DMS53 treated with DMSO at 0.1 percent for 48 hours (cell line): ENCODE measurements around the gene TMEM51.

Source experiments
- DNase-seq: peaks from one replicate; lab custom pipeline; 2025; ENCODE audit not compliant: unreplicated experiment; lab: John Stamatoyannopoulos, UW

Gene TMEM51

DNA sequence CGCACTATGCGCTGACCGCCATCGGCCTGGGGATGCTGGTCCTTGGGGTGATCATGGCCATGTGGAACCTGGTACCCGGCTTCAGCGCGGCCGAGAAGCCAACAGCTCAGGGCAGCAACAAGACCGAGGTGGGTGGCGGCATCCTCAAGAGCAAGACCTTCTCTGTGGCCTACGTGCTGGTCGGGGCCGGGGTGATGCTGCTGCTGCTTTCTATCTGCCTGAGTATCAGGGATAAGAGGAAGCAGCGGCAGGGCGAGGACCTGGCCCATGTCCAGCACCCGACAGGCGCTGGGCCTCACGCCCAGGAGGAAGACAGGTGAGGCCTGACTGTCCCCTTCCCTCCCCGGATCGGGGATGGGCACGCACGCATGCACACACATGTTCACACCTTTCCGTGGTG, 61.6 kb downstream of the TMEM51 start:
- DNase-seq: no peak

DNA sequence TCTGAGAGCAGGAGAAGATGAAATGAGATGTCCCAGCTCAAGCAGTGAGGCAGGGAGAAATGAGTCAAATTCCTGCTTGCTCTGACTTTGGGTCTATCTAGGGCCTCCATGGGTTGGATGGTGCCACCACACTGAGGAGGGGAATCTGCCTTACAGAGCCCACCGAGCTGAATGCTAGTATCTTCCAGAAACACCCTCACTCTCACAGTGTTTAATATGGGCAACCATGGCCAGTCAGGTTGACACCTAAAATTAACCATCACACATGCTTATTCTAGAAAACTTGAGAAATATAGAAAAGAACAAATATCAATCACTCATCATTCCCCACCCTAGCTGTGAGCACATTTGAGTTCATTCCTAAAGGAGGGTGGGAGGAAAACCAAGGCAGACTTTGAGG, 64.1 kb downstream of the TMEM51 start:
- no peak for DNase-seq

DNA sequence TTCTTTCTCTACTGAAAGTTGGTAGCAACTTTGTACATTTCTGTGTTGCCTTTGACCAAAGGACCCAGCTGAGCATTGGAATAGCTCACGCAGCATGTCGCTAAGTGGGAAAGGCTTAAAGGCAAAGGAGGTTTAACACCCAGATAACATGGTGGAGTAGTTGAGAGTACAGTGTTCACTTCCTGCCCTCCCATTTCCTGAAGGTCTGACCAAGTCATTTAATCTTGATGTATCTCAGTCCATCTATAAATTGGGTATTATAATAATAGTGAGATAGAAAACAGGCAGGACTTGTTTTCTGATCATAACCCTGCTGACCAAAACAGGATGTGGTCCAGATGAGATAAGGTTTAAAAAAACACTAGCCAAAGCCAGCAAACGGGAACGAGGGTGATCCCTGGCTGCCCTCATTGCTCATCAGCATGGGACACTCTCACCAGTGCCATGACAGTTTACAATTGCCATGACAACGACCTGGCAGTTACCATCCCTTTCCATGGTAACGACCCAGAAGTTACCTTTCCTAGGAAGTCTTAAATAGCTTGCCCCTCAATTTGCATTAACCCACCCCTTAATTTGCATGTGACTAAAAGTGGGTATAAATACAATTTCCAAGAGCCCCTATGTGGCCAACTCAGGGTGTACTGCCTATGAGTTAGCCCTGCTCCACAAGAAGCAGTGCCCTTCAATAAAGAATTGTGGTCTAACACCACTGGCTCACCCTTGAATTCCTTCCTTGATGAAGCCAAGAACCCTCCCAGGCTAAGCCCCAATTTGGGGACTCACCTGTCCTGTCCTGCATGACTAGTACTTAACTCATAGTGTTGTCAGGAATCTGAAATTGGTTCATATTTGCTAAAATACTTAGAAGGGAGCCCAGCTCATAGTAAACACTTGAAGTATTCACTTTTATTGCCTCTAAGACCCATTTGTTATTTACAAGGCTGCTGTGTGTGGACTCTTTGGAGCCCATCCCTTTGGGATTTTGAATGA, 65.0 kb downstream of the TMEM51 start:
- no peak for DNase-seq

DNA sequence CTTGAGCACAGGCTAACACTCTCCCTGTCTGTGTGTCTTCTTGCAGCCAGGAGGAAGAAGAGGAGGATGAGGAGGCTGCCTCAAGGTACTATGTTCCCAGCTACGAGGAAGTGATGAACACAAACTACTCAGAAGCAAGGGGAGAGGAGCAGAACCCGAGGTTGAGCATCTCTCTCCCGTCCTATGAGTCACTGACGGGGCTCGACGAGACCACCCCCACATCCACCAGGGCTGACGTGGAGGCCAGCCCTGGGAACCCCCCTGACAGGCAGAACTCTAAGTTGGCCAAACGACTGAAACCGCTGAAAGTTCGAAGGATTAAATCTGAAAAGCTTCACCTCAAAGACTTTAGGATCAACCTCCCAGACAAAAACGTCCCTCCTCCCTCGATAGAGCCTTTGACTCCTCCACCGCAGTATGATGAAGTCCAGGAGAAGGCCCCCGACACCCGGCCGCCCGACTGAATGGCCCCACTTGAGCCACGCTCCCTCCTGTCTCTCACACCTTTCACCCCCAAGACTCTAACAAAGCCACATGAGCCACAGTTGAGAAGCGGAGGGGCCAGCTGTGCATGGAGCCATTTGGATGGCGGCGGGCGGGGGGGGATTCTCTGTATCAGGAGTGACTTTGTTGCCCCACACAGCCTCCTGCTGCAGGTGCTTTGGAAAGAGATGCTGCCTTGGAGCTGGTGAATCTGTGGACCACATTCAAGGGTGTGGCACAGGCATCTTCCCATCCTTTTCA, 65.9 kb downstream of the TMEM51 start:
- no peak for DNase-seq

DNA sequence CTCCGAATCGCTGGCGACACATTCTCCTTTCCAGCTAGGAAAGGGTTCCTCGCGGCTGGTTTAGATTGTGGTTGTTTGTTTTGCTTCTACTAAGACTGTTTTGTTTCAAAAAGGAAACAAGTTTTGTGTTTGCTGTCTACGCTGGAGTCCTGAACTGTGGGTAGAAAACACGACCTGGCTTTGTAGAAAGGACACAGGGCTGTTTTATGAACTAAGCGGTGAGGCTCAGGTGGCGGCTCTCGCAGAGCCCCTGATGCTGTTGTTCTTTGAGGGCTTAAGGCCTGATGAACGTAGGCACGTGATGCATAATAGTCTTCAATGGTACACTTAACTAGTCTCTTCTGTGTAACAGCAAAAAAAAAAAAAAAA, 66.5 kb downstream of the TMEM51 start:
- DNase-seq: no peak

DNA sequence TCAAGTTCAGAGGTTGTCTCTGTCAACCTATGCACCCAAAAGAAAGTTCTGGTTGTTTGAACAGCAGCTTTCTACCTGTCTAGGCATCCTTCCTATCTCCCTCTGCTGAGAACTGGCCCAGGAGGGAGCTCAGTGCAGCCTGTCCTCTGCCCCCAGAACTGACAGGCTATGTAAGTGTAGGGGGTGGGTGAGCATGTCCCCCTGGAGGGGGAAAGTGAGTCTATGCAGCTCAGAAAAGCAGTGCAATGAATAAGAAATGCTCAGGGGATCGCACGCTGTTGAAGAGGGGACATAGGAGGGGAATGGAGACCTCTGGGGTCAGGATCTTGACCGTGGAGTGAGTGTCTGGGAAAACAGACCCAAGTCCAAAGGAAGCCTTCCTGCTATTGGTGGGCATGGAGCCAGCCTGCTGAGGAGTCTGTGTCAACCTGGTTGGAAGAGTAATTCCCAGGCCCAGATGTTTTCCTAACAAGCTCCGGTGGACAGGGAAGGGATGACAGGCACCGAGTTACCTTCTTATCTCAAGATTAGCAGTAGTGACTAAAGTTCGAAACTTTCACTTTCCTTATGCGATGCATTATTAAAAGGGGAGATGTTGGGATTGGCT, 67.4 kb downstream of the TMEM51 start:
- DNase-seq: no peak

DNA sequence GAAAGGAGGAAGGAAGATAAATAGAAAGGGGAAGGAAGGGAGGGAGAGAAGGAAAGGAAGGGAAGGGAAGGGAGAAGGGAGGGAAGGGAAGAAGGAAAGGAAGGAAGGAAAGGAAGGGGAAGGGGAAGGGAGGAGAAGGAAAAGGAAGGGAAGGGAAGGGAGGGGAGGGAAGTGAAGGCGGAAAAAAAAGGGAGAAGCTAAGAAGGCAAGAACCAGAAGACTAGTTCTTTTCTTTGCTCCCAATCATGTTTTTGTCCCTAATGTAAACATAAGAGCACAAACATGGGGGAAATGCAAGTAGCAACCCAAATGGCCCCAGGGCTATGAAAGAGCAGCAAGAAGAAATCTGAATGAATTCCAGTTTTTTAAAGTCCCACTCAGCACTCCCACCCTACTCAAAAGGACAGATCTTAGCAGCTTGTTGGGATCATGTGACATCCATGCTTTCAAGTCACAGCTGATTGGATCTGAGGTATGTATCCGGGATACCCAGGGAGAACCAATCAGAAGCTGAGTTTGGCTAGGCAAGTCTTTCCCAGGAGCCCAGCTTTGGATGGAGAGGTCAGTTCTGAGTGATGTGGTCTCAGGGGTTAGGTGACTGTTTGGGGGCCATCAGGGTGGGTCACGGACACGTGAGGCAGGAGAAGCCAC, 69.2 kb downstream of the TMEM51 start:
- DNase-seq: no peak

DNA sequence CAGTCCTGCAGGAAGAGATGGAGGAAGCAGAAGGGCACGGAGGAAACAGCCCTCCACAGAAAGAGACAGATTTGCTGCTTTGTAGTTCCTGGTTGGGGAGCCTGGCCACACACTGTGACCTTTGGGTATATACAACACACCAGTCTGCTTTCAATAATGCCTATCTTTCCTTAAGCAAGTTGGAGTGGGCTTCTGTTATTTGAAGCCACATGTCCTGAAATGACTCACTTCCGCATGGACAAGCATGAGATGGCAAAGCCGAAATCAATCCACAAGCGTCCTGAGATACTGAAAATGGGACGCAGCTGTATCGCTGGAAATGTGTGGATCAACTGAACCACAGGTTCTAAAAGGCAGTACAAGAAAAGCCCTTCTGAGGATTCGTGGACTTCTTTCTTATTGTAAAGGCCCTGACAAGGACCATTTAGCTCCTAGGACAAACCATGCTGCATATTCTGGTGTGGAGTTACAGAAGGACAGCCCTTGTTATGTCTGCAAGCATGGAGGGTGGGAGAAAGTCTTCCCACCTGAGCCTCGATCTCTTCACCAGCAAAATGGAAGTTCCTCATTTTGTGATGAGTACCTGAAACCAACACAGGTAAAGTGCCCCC, 70.8 kb downstream of the TMEM51 start:
- DNase-seq: no peak

DNA sequence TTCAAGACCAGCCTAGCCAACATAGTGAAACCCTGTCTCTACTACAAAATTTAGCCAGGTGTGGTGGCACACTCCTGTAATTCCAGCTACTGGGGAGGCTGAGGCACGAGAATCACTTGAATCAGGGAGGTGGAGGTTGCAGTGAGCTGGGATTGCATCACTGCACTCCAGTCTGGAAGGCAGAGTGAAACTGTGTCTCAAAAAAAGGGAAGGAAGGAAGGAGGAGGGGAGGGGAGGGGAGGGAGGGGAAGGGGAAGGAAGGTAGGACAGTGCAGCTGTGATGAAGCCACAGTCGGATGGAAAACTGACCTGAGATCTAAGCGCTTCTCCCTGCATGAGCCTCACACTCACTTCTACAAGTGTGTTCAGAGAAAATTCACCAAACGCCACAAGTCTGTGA, 71.4 kb downstream of the TMEM51 start:
- DNase-seq: no peak

DNA sequence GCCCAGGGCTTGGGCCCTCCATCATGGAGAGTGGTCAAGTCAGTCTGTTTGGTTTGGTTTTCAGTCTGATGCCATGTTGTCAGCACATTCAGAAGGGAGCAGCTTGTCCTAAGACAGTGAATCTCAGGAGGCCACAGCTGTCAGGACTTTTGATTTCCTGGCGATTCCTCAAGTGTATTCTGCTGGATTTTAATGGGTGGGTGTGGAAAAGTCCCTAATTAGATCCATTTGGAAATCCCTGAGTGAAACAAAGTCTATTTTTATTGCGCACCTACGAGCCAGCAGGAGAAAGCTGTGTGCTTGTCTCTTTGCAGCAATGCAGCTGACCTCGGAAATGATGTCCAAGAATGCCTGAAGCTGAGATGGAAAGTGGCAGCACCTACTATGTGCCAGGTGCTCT, 71.9 kb downstream of the TMEM51 start:
- no peak for DNase-seq

DNA sequence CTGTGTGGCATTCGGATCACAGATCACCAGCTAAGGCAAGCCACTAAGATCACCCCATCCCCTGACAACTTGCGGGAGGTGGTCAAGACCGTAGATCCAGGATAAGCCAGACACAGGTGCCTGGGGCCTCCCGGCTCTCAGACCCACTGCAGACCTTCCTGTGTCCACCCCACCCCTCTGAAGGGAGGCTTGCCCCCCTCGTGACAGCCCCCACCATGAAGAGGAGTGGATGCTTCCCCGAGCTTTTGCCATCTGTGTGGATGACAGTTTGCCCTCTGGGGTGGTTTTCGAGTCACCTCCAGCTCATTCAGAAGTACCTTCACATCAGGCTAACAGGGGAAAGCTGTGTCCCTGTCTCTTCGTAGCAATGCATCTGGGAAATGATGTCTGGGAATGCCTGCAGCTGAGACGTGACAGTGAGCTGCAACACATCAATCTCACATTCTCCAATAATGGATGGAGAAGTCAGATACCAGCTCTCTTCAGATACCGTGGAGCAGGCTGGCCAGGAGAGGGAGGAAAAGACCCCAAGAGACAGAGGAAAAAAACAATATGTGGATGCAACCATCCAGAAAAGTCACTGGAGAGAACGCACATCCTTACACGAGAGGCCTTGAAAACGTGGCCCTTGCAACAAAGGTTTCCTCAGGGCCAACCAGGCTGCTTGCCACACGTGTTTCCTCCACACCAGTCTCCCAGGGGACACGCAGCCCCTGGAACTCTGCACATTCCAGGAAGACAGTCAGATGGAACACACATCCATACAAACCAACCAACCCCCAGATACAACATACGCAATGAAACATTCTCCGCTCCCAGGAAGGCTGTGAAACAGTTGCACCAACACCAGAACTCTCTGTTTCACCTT, 73.1 kb downstream of the TMEM51 start:
- no peak for DNase-seq

DNA sequence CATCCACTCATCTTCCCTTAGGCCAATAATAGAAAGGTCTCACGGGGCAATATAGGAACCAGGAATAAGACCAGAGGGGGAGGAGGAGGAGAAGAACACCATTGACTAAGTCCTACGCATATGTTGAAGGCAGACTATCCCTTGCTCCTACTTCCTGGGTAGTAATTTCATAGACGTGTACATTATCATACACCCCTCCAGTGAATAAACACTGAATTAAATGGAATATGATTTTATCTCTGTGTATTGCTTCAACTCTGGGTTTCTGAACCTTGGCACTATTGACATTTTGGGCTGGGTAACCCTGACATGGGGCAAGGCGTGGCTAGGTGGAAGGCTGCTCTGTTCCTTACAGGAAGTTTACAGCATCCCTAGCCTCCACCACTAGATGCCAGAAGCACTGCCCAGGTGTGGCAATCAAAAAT, 76.2 kb downstream of the TMEM51 start:
- DNase-seq: no peak

DNA sequence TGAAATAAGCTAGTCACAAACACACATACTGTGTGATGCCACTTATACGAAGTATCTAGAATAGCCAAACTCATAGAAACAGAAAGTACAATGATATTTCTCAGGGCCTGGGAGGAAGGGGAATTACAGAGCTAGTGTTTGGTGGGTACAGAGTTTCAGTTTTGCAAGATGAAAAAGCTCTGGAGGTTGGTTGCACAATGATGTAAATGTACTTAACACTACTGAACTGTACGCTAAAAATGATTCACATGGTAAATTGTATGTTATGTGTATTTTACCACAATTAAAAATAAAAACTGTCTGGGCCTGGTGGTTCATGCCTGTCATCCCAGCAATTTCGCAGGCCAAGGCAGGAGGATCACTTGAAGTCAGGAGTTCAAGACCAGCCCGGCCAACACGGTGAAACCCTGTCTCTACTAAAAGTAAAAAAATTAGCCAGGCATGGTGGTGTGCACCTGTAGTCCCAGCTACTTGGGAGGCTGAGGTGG, 78.2 kb downstream of the TMEM51 start:
- no peak for DNase-seq

DNA sequence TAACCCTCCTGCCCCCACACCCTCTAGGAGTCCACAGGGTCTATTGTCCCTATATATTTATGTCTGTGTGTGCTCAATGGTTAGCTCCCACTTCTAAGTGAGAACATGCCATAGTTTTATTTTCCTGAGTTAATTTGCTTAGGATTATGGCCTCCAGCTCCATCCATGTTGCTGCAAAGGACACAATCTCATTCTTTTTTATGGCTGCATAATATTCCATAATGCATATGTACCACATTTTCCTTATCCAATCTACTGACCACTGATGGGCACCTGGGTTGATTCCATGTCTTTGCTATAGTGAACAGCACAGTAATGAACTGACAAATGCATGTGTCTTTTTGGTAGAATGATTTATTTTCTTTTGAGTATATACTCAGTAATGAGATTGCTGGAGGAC, 80.1 kb downstream of the TMEM51 start:
- no peak for DNase-seq

DNA sequence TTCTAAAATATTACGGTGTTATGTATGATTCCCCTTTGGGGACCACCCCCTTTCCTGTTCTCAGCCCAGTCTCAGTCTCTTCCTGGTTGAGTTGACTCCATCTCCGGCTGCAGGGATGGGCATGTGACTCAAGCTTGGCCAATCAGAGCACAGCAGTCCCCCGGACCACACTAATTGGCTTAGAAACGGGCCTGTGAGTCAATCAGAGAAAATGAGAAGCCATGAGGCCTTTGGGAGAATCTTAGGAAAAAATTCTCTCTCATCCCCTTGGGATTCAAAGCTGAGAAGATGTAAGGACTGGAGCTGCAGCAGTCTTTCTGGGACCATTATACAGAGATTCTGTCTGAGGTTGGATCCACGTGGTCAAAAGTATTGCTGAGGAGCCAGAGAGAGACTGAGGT, 82.8 kb downstream of the TMEM51 start:
- DNase-seq: no peak

DNA sequence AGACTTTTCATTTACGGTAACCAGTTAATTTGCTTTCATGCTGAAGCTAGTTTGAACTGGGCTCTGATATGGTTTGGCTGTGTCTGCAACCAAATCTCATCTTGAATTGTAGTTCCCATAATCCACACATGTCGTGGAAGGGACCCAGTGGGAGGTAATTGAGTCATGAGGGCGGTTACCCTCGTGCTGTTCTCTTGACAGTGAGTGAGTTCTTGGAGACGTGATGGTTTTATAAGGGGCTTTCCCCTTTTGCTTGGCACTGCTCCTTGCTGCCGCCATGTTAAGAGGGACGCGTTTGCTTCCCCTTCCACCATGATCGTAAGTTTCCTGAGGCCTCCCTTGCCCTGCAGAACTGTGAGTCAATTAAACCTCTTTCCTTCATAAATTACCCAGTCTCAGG, 83.2 kb downstream of the TMEM51 start:
- no peak for DNase-seq

DNA sequence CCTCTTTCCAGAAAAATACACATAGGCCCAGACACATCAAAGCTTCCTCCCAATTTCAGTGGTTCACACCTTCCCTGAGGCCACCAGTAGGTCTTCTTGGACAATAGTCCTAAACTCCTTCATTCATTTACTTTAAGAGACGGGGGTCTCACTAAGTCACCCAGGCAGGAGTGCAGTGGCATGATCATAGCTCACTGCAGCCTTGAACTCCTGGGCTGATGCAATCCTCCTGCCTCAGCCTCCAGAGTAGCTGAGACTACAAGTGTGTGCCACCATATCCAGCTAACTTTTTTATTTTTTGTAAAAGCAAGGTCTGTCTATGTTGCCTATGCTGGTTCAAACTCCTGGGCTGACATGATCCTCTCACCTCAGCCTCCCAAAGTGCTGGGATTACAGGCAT, 85.2 kb downstream of the TMEM51 start:
- DNase-seq: no peak

DNA sequence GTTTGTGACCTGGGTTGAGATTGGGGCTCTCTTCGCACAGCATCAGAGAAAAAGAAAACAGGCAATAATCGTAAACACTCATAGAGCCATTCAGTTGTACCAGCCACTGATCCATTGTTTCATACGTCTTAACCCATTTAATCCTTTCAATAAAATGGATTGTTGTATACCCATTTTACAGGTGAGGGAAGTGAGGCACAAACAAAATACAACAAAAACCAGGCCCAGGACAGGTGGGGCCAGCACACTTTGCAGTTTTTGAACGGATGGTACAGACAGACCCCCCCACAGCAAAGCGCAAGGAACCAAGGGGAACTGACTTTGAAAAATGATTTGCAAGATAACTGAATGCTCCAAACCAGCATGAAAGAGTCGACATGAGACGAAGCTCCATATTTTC, 89.2 kb downstream of the TMEM51 start:
- DNase-seq: no peak

DNA sequence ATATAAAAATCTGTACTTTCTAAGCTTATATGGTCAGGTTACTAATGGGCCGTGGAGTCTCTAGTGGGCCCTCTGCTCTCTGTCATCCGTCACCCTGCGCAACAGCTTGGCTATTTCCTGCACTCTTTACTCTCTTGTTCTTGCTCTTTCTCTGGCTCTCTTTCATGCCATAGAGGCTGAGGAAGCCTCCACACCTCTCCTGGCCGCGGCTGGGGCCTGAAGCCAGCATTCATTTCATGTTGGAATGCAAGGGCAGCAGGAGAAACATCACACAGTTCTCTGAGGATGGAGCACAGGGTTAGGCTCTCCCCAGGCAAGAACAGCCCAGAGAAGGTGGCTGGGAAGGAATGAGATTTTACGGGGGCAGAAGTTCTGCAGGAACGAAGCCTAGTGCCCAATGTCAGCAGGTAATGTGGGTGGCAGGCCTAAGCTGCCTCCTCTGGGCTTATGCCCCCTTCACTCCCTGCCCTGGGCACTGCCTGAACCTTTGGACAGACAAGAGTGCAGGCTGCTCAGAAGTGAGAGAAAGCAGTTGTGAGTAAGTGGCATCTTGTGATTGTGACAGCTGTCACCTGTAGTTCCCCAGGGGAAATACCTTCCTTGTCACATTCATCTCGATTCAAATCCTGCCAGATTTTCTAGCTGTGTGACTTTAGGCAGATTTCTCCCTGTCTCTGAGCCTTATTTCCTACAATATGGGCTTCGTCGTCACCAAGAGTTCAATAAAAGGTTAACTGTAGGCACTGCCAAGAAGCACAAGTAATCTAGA, 89.9 kb downstream of the TMEM51 start:
- no peak for DNase-seq
